Nephron progenitor cell (in vitro differentiated cells): ENCODE measurements around the gene UBE3D.

Experiments used
- DNase-seq: peaks from one replicate; pipeline ENCODE4 v3.0.0; 2021
- H3K27ac Mint-ChIP-seq: 2 replicates; pipeline ENCODE4 v1.8.0; 2021; ENCODE audit warnings: mild to moderate bottlenecking, moderate library complexity, mixed read lengths
- H3K27me3 Mint-ChIP-seq: 2 replicates; pipeline ENCODE4 v1.8.0; 2021; ENCODE audit warnings: mild to moderate bottlenecking, low read depth, mixed read lengths; ENCODE audit not compliant: poor library complexity
- H3K36me3 Mint-ChIP-seq: 2 replicates; pipeline ENCODE4 v1.8.0; 2021; ENCODE audit warnings: low read depth, mixed read lengths
- H3K4me1 Mint-ChIP-seq: 2 replicates; pipeline ENCODE4 v1.8.0; 2021; ENCODE audit warnings: mixed read lengths
- H3K4me3 Mint-ChIP-seq: 2 replicates; pipeline ENCODE4 v1.8.0; 2021; ENCODE audit warnings: mild to moderate bottlenecking, moderate library complexity, mixed read lengths
- H3K9me3 Mint-ChIP-seq: 2 replicates; pipeline ENCODE4 v1.8.0; 2021; ENCODE audit warnings: mild to moderate bottlenecking, moderate library complexity, mixed read lengths
- CTCF ChIP-seq: fragments of 200-600 bp; sonication (generic); IDR thresholded peaks from 2 replicates; pipeline ENCODE4 v1.5.0; 2021; ENCODE audit warnings: antibody characterized with exemption

Gene UBE3D

DNA sequence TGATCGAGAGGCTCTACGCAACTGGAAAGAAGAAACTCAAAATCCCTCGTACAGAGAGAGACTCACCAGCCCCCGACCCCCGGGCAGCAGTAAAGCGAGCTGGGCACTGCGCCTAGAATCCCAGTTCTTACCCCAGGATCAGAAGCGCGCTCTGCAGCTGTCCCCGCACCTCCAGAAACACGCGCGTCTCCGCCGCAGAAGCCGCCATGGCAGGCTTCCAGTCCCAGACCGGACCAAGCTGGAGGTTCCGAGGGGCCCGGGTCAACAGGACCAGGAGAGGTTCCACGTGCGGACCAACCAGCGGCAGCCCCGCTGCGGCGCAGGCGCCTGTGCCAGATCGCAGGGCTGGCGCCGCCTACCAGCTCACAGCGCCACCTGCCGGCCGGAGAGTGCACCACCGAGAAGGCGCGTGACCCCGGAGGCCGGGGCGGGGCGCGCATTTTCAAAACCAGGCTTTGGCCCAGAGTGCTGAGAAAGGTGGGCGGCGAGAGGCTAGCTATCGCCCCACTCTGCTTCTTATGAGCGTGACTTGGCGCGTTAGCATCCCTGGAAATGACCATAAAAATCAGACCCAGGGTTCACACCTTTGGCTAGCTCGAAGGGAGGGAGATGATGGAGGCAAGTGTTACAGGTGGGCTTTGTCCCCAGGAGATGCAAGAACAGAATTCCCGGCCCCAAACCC lies at the start of gene UBE3D:
Gene UBE3D, minus strand, starts transcription at position 331 of the 682 bp plus-strand sequence. Its CDS starts 123 bp downstream, at position 208.
- H3K4me3 Mint-ChIP-seq = peak within 1 kb of the TSS; percentile 93
- peaks cover 9% of the 10 kb centered on the region for H3K36me3 Mint-ChIP-seq
- peak; percentile 97 for DNase-seq
- peak; percentile 96 for TF ChIP-seq CTCF
- peak within 1 kb of the TSS; percentile 68 for H3K27ac Mint-ChIP-seq
- peaks cover 32% of the 10 kb centered on the region for H3K4me1 Mint-ChIP-seq
- no peaks in the 10 kb centered on the region for H3K27me3 Mint-ChIP-seq
- H3K9me3 Mint-ChIP-seq = no peaks in the 10 kb centered on the region

DNA sequence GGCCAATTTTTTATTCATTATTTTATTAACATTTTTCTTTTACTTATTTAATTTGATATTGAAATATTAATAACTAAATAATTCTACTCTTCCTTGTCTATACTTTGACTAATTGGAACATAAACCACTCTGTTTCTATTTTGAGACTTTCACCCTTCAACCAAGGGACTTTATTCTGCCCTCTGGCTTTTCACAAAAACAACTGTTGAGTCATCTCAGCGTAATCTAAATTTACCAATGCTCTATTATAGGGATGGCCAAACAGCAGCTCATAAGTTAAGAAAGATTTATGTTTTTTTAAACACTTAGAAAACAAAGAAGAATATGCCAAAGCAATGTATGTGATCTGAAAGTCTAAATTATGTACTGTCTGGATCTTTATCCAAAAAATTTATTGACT lies 48.5 kb upstream of the UBE3D start:
- DNase-seq = no peak
- no peak overlapping the region for H3K27ac Mint-ChIP-seq
- no peak for TF ChIP-seq CTCF
- no peaks in the 10 kb centered on the region for H3K27me3 Mint-ChIP-seq
- no peak overlapping the region for H3K4me3 Mint-ChIP-seq
- H3K36me3 Mint-ChIP-seq = peaks cover 13% of the 10 kb centered on the region
- no peaks in the 10 kb centered on the region for H3K4me1 Mint-ChIP-seq
- no peaks in the 10 kb centered on the region for H3K9me3 Mint-ChIP-seq

- Mint-ChIP-seq H3K27ac (no peak overlapping the region), H3K9me3 (no peaks in the 10 kb centered on the region), H3K36me3 (peaks cover 13% of the 10 kb centered on the region), H3K27me3 (no peaks in the 10 kb centered on the region), H3K4me3 (no peak overlapping the region), H3K4me1 (no peaks in the 10 kb centered on the region)
- no peak for DNase-seq
- TF ChIP-seq CTCF = no peak
Observed at GRCh38 chr6:83113258-83113657, 47.6 kb upstream of the UBE3D start.

DNA sequence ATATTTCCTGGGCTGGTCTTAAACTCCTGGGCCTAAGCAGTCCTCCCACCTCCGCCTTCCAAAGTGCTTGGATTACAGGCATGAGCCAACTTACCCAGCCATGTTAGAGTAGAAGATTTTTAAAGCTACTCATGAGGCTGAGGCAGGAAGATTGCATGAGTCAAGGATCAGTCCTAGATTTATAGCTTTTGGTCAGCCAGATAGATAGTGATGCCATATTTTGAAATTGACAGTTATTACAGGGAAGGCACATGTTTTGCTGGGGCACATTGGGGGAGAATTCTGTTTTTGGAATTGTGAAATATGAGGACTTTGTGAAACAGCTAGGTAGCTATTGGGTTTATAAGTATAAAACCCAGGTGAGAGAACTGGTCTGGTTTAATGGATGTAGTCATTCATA lies 42.7 kb upstream of the UBE3D start:
- DNase-seq = no peak
- H3K9me3 Mint-ChIP-seq = peaks cover 15% of the 10 kb centered on the region
- H3K4me1 Mint-ChIP-seq = no peaks in the 10 kb centered on the region
- peaks cover 23% of the 10 kb centered on the region for H3K36me3 Mint-ChIP-seq
- no peak for TF ChIP-seq CTCF
- no peak overlapping the region for H3K4me3 Mint-ChIP-seq
- H3K27ac Mint-ChIP-seq = no peak overlapping the region
- no peaks in the 10 kb centered on the region for H3K27me3 Mint-ChIP-seq

GRCh38 chr6:83098589-83098988 lies 32.9 kb upstream of the UBE3D start:
- Mint-ChIP-seq H3K4me3 (no peak overlapping the region), H3K27ac (no peak overlapping the region), H3K36me3 (peaks cover 37% of the 10 kb centered on the region), H3K27me3 (no peaks in the 10 kb centered on the region), H3K9me3 (peaks cover 2% of the 10 kb centered on the region), H3K4me1 (no peaks in the 10 kb centered on the region)
- no peak for DNase-seq
- no peak for TF ChIP-seq CTCF

DNA sequence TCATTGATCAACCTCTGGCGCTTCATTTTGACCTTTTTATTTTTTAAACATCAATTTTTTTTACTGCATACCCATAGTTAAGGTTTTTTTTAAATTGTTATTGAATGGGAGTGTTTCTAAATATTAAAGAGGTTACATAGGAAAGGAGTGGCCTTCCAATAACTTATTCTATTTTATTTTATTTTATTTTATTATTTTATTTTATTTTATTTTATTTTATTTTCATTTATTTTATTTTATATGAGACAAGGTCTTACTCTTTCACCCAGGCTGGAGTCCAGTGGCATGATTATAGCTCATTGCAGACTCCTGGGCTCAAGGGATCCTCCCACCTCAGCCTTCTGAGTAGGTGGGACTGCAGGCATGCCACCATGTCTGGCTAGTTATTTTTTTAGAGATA lies 32.0 kb upstream of the UBE3D start:
- Mint-ChIP-seq H3K4me1 (no peaks in the 10 kb centered on the region), H3K4me3 (no peak overlapping the region), H3K27ac (no peak overlapping the region), H3K36me3 (peaks cover 28% of the 10 kb centered on the region), H3K27me3 (no peaks in the 10 kb centered on the region), H3K9me3 (no peaks in the 10 kb centered on the region)
- no peak for TF ChIP-seq CTCF
- DNase-seq = no peak
